SK-N-SH (cell line): Measurements from ENCODE around the gene SPATA21. TPM values are rescaled to one million over a fixed set of nuclear protein-coding genes. Genes with fewer than 3 reads are reported as not detected.

ENCODE experiments used
- CTCF ChIA-PET: fragments of 300-600, 350-600 bp; formaldehyde crosslinking; extraction: SDS; loops from one replicate; lab custom pipeline; 2021; lab: Yijun Ruan, JAX
- POLR2A ChIA-PET: fragments of 350-600 bp; sonication (Branson Sonifier 250); formaldehyde crosslinking; extraction: SDS; loops from one replicate; lab custom pipeline; 2020; ENCODE audit warnings: antibody characterized with exemption, inconsistent platforms; lab: Yijun Ruan, JAX
- DNase-seq: peaks from one replicate; pipeline ENCODE4 v3.0.0; 2012
- H2AFZ ChIP-seq: fragments of 200-600 bp; sonication (generic); 2 replicates; pipeline ENCODE4 v1.8.1; 2016; ENCODE audit warnings: antibody characterized with exemption, mild to moderate bottlenecking, low read depth
- H3F3A ChIP-seq: fragments of 200-600 bp; sonication (generic); replicated peaks from 2 replicates; pipeline ENCODE3; 2016; ENCODE audit warnings: antibody characterized with exemption, mild to moderate bottlenecking; ENCODE audit not compliant: insufficient read depth
- H3K27ac ChIP-seq, 2 experiments: fragments of 200-500 bp in 1 of 2; fragments of 200-600 bp in 1 of 2; sonication (Bioruptor generic) in 1 of 2; sonication (generic), shearing (Covaris generic) in 1 of 2; 2 replicates each; pipeline versions ENCODE4 v1.5.1 to v1.6.1; 2014 to 2016; ENCODE audit warnings: low read depth in 2 of 2, inconsistent platforms in 1 of 2, low read length in 1 of 2, mild to moderate bottlenecking in 1 of 2, mixed read lengths in 1 of 2
- H3K27me3 ChIP-seq: fragments of 200-600 bp; sonication (generic), shearing (Covaris generic); 2 replicates; pipeline ENCODE4 v1.6.1; 2016; ENCODE audit warnings: mixed run types; ENCODE audit not compliant: insufficient read depth
- H3K36me3 ChIP-seq, 2 experiments: fragments of 200-500 bp in 1 of 2; fragments of 200-600 bp in 1 of 2; sonication (Bioruptor generic) in 1 of 2; sonication (generic) in 1 of 2; replicated peaks in 1 of 2; 2 replicates each; pipeline versions ENCODE3 to v1.5.1; 2014 to 2016; ENCODE audit warnings: low read length in 1 of 2, mild to moderate bottlenecking in 1 of 2; ENCODE audit not compliant: insufficient read depth in 2 of 2, control insufficient read depth in 1 of 2
- H3K4me1 ChIP-seq, 2 experiments: fragments of 200-500 bp in 1 of 2; fragments of 200-600 bp in 1 of 2; sonication (Bioruptor generic) in 1 of 2; sonication (generic), shearing (Covaris generic) in 1 of 2; 2 replicates each; pipeline versions ENCODE4 v1.5.1 to v1.6.1; 2014 to 2016; ENCODE audit warnings: low read depth in 1 of 2, low read length in 1 of 2, mixed run types in 1 of 2; ENCODE audit not compliant: insufficient read depth in 2 of 2, control insufficient read depth in 1 of 2
- H3K4me2 ChIP-seq: fragments of 200-600 bp; sonication (generic), shearing (Covaris generic); 2 replicates; pipeline ENCODE4 v1.6.1; 2017; ENCODE audit warnings: mixed run types
- H3K4me3 ChIP-seq, 2 experiments: fragments of 200-500 bp in 1 of 2; fragments of 200-600 bp in 1 of 2; sonication (Bioruptor generic) in 1 of 2; sonication (generic), shearing (Covaris generic) in 1 of 2; 2 replicates each; pipeline versions ENCODE4 v1.5.1 to v1.8.1; 2014 to 2016; ENCODE audit warnings: low read depth in 2 of 2, inconsistent platforms in 1 of 2, low read length in 1 of 2, mild to moderate bottlenecking in 1 of 2, mixed read lengths in 1 of 2, moderate library complexity in 1 of 2
- H3K79me2 ChIP-seq: fragments of 200-600 bp; sonication (generic); 2 replicates; pipeline ENCODE4 v1.8.1; 2017; ENCODE audit warnings: mild to moderate bottlenecking; ENCODE audit not compliant: insufficient read depth
- H3K9ac ChIP-seq: fragments of 200-600 bp; sonication (generic); 2 replicates; pipeline ENCODE4 v1.6.1; 2017; ENCODE audit warnings: mixed run types
- H3K9me2 ChIP-seq: fragments of 200-600 bp; sonication (generic); 2 replicates; pipeline ENCODE4 v1.6.1; 2017; ENCODE audit warnings: mixed run types
- H3K9me3 ChIP-seq: fragments of 200-600 bp; sonication (generic); 2 replicates; pipeline ENCODE4 v1.6.1; 2017; ENCODE audit warnings: mixed run types, mild to moderate bottlenecking, moderate library complexity
- H4K20me1 ChIP-seq: fragments of 200-600 bp; sonication (generic); 2 replicates; pipeline ENCODE4 v1.6.1; 2017; ENCODE audit warnings: mild to moderate bottlenecking, mixed run types; ENCODE audit not compliant: insufficient read depth
- CHD2 ChIP-seq: fragments of 150-350 bp; IDR thresholded peaks from 2 replicates; pipeline ENCODE4 v1.6.1; 2018; ENCODE audit warnings: low read length; ENCODE audit not compliant: partially characterized antibody
- EZH2phosphoT487 ChIP-seq: fragments of 200-600 bp; sonication (generic); IDR thresholded peaks from 2 replicates; pipeline ENCODE4 v1.6.1; 2017; ENCODE audit warnings: low read depth, mixed run types, mild to moderate bottlenecking, antibody characterized with exemption, moderate library complexity, borderline replicate concordance
- RCOR1 ChIP-seq: fragments of 150-350 bp; IDR thresholded peaks from 2 replicates; pipeline ENCODE4 v1.6.1; 2017; ENCODE audit warnings: antibody characterized with exemption, low read length
- RXRA ChIP-seq: IDR thresholded peaks from 2 replicates; pipeline ENCODE4 v1.4.0; 2012; ENCODE audit warnings: low read depth, mild to moderate bottlenecking, borderline replicate concordance
- WGBS: methylation state at CpG from one replicate; pipeline ENCODE4 v1.1.6; 2017; ENCODE audit warnings: low lambda C conversion rate; 5-methylcytosine and 5-hydroxymethylcytosine counted together
- polyA plus RNA-seq, 3 experiments: library from polyadenylated mRNA; depleted of rRNA; stranded (reverse); fragments of >200 nt; gene quantifications; 2 replicates each; pipeline ENCODE4 v1.2.3, GENCODE V29; 2012

The SPATA21 gene
- polyA plus RNA-seq, 1 of the 3 experiments (the other 2 are of a cell fraction), result 0.10 TPM

GRCh38 chr1:16351456-16351993 lies 85.7 kb downstream of the SPATA21 start:
- CTCF ChIA-PET, result interaction anchor here (0.7 to 4.3 kb wide), 13 partner anchors 12 to 295 kb away, joined by 3 to 46 read pairs (median 4); no protein-coding TSS in a partner anchor
- DNase-seq, result no peak

GRCh38 chr1:16349847-16350406 lies 87.3 kb downstream of the SPATA21 start:
- Histone ChIP-seq H3K9me3 (no peaks in the 10 kb centered on the region), H3K9me2 (no peaks in the 10 kb centered on the region), H3F3A (peaks cover 11% of the 10 kb centered on the region), H4K20me1 (peaks cover 46% of the 10 kb centered on the region), H3K27me3 (no peaks in the 10 kb centered on the region), H3K4me1 (peaks cover 6 to 18% of the 10 kb centered on the region in 2 experiments; a peak in 3 of 4 replicates), H3K4me3 (no peak overlapping the region; a peak in 1 of 4 replicates), H3K27ac (peak overlapping the region in 1 of 2 experiments; percentile 72; a peak in 2 of 4 replicates), H3K36me3 (no peaks in the 10 kb centered on the region), H3K4me2 (0 out of 2 replicates have a peak overlapping the region, but pooled peaks have one; percentile 29), H3K79me2 (peaks cover 73% of the 10 kb centered on the region), H2AFZ (no peak overlapping the region), H3K9ac (no peak overlapping the region)
- ChIA-PET POLR2A (no interaction called here), CTCF (interaction anchor here (1.0 to 2.5 kb wide), 4 partner anchors 13 to 277 kb away, joined by 3 to 7 read pairs (median 5); partner anchors contain the start of gene FAM131C)
- no peak for TF ChIP-seq EZH2phosphoT487
- no peak for DNase-seq
- 81% methylated on average over 2 of the region's 2 CpGs for WGBS

More at GRCh38 chr1:16351456-16351993, 85.7 kb downstream of the SPATA21 start:
- H3K9me3 ChIP-seq, result no peaks in the 10 kb centered on the region
- H4K20me1 ChIP-seq, result peaks cover 46% of the 10 kb centered on the region
- H3K36me3 ChIP-seq, result no peaks in the 10 kb centered on the region
- 3% methylated on average over 18 of the region's 20 CpGs for WGBS
- H3K4me2 ChIP-seq, result peak overlapping the region; percentile 84
- no peak for TF ChIP-seq RCOR1
- no peak for TF ChIP-seq CHD2
- no peak for TF ChIP-seq RXRA
- no peak overlapping the region for H2AFZ ChIP-seq
- H3K27me3 ChIP-seq, result no peaks in the 10 kb centered on the region
- peak overlapping the region; percentile 74 to 75 for H3K27ac ChIP-seq
- H3K9me2 ChIP-seq, result no peaks in the 10 kb centered on the region
- H3K79me2 ChIP-seq, result peaks cover 57% of the 10 kb centered on the region
- H3K4me3 ChIP-seq, result peak overlapping the region; percentile 69 to 82
- H3F3A ChIP-seq, result peaks cover 11% of the 10 kb centered on the region
- H3K9ac ChIP-seq, result peak overlapping the region; percentile 94
- POLR2A ChIA-PET, result interaction anchor here (0.8 to 1.2 kb wide), 3 partner anchors 12 to 111 kb away, joined by 4 to 5 read pairs (median 5); no protein-coding TSS in a partner anchor
- peaks cover 6 to 18% of the 10 kb centered on the region in 2 experiments; a peak in 3 of 4 replicates for H3K4me1 ChIP-seq

Other genes starting within 250 kb of the SPATA21 start
- 11.5 and 11.8 TPM in 2 replicates for gene ARHGEF19, start 224.8 kb downstream of the SPATA21 start, polyA plus RNA-seq (2012; rRNA removed)
- gene CPLANE2, start 200.2 kb downstream of the SPATA21 start, polyA plus RNA-seq (2012; rRNA removed), result 6.5 and 8.6 TPM in 2 replicates
- 8.6 and 10.3 TPM in 2 replicates for gene FBXO42, start 84.9 kb downstream of the SPATA21 start, polyA plus RNA-seq (2012; rRNA removed)
- gene SZRD1, start 70.2 kb downstream of the SPATA21 start, polyA plus RNA-seq (2012; rRNA removed), result 100 and 119 TPM in 2 replicates
- gene NECAP2, start 3.3 kb upstream of the SPATA21 start, polyA plus RNA-seq (2012; rRNA removed), result 100.0 and 116 TPM in 2 replicates
- gene RNU1-1, start 76.9 kb upstream of the SPATA21 start, polyA plus RNA-seq (2012; rRNA removed), result not detected in 2 replicates
- gene NBPF1, start 176.1 kb upstream of the SPATA21 start, polyA plus RNA-seq (2012; rRNA removed), result 29.8 and 39.7 TPM in 2 replicates
- gene RNU1-3, start 229.5 kb upstream of the SPATA21 start, polyA plus RNA-seq (2012; rRNA removed), result not detected in 2 replicates